Medulla oblongata (tissue), 1 donor: ENCODE data around the gene TTC32.
A peak's percentile ranks its signal among the peaks of the same experiment; 100 is the strongest.
"Not testable (repeated sequence)": the region's sequence is repeated elsewhere in the genome, so short reads cannot be mapped to it uniquely, and the experiment has no call there.

Experiments used
- DNase-seq: peaks from one replicate; pipeline ENCODE4 v3.0.0-alpha.2; 2015; ENCODE audit errors: extremely low spot score

TTC32 gene

GRCh38 chr2:19901442-19902215 lies at the start of gene TTC32:
Gene TTC32, minus strand, starts transcription at chr2:19901983. Its CDS starts 129 bp downstream, at chr2:19901854.
- DNase-seq: peak; percentile 94

DNA sequence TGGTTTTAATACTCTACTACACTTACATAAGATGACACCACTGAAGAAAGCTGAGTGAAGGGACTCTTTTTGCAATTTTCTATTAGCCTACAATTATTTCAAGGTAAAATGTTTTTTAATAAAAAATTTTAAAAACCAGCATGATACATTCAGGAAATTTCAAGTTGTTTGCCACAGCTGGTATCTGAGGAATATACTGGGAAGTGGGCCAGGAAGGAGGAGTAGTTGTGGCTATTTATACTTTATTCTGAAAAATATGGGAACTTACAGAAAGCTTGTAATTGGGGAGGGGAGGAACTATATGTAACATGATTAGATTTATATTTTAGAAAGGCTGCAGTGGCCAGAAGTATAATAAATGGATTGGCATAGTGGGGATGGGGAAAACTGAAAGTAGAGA lies 47.3 kb upstream of the TTC32 start:
- no peak for DNase-seq

DNA sequence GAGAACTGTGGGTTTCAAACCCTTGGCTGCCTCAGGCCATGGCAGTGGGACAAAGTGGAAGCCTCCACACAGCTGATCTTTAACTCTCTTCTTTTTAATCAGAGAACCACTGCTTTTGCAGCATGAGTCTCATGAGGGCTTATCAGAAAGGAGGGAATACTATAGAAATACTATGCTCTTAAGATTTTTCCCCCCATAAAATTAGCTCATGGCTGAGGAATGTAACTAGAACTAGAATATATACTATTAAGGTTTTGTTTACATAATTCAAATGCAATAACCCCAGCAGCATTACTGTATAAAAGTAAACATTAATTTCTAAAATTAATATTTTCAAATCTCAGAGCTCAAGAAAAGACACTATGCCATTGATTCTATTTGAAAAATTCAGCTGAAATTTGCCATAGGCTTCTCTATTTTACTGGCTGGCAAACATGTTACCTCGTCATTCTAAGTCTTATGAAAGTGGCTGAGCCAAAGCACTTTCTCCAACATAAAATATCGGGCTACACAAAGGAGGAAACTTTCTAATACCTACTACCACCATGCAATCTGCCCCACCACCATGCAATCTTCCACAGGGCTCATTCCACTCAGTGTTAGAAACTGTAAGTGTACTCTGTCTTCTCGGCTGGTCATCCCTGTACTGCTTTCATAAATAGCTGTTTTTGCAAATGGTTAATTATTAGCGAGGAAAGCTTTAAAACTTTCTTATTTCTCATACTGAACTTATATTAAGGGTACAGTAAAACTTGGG lies 45.6 kb upstream of the TTC32 start:
- no peak for DNase-seq

GRCh38 chr2:19944205-19944845 lies 42.5 kb upstream of the TTC32 start:
- no peak for DNase-seq

GRCh38 chr2:19943189-19943588 lies 41.4 kb upstream of the TTC32 start:
- no peak for DNase-seq

- no peak for DNase-seq
These were observed 40.4 kb upstream of the TTC32 start for GRCh38 chr2:19942199-19942598.

DNA sequence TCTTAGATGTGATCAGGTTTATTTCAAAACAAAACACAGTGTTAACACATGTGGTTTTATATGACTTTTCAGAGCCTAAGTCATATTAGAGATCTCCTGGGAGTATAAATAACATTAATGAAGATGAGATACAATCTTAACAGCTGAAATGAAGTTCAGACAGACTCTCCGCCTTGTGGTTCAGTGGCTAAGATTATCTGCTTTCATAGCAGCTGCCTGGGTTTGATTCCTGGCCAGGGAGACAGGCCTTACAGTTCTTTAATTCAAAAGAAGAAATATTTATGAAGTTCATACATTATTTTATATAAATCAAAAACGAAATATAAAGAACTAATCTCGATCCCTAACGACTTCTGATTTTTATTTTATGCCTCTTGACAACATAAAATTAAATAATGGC lies 35.2 kb upstream of the TTC32 start:
- DNase-seq: no peak

GRCh38 chr2:19936203-19936602 lies 34.4 kb upstream of the TTC32 start:
- no peak for DNase-seq

DNA sequence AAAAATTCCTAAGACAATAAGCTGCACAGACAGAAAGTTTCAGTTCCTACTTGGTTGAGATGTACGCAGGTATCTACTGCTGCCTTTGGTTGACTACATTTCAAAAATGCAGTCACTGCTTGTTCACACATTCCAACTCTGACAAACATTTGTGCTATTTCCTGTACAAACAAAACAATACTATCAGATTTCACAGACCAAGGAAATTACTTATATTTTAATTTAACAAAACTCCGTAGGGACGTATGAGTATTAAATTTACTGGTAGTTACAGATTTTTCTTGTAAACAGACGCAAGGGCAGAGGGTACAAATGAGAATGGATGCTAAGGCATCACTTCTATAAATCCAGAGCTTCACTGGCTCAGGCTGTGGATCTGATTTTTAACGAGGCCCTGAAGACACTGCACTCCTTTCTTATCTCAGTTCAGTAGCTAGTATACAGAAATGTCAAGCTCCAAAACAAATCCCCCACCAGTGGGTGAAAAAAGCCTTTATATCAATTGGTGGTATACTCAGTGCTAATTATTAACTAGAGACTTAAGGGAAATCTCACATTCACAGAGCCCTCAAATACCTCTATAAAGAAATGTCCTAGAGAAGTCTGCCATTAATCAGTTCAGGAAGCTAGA lies 31.7 kb upstream of the TTC32 start:
- DNase-seq: no peak

- no peak for DNase-seq
These were observed 31.1 kb upstream of the TTC32 start for GRCh38 chr2:19932928-19933327.

- DNase-seq: no peak
These were observed 27.4 kb upstream of the TTC32 start for GRCh38 chr2:19929226-19929625.

- DNase-seq: not testable (repeated sequence)
These were observed 26.0 kb upstream of the TTC32 start for GRCh38 chr2:19927816-19928215.

DNA sequence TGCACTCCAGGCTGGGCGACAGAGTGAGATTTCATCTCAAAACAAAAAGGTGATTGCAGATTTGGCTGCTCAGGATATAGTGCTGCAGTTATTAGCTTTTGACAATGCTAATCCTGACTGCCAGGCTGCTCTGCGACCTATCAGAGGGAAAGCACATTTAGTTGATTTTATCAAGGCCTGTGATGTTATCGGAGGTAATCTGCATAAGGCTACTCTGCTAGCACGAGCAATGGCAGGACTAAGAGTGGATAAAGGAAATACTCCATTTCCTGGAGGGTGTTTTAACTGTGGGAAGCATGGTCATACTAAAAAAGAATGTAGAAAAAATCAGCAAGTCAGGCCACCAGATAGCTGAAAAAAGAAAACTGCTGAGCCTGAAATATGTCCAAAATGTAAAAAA lies 22.7 kb upstream of the TTC32 start:
- not testable (repeated sequence) for DNase-seq

DNA sequence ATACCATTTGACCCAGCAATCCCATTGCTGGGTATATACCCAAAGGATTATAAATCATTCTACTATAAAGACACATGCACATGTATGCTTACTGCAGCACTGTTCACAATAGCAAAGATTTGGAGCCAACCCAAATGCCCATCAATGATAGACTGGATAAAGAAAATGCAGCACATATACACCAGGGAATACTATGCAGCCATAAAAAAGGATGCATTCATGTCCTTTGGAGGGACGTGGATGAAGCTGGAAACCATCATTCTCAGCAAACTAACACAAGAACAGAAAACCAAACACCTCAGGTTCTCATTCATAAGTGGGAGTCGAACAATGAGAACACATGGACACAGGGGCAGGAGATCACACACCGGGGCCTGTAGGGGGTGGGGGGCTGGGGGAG lies 20.4 kb upstream of the TTC32 start:
- not testable (repeated sequence) for DNase-seq

GRCh38 chr2:19916385-19916950 lies 14.7 kb upstream of the TTC32 start:
- no peak for DNase-seq

DNA sequence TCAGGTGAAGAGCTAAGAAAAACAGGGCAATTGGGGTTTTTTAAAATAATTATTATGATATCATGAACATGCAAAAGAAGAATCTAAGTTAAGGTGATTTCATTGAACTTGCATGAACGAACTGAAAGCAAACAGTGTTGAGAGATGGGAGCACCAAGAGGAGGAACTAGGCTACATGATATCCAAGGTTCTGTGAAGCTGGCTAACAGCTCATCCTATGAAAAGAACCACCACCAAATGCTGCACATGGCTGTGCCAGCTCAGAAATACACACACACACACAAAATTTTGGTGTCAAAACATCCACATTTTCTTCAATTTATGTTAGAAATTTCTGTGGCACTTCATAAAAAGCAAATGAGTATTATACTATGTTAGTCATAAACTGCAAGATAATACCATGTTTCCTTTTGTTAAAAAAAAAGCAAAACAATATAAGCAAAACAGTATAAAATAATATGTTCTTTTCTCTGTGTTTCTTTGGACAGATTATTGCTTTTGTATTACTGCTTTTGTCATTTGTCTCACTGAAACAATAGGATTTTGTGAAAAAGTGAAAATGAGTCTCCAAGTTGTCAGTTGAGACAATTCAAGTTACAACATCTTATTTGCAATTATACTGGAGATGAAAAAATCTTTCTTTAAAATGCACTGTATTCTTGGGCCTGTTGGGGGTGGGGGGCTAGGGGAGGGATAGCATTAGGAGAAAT lies 12.6 kb upstream of the TTC32 start:
- peak; percentile 27 for DNase-seq

- no peak for DNase-seq
These were observed 10.2 kb upstream of the TTC32 start for GRCh38 chr2:19911808-19912509.

DNA sequence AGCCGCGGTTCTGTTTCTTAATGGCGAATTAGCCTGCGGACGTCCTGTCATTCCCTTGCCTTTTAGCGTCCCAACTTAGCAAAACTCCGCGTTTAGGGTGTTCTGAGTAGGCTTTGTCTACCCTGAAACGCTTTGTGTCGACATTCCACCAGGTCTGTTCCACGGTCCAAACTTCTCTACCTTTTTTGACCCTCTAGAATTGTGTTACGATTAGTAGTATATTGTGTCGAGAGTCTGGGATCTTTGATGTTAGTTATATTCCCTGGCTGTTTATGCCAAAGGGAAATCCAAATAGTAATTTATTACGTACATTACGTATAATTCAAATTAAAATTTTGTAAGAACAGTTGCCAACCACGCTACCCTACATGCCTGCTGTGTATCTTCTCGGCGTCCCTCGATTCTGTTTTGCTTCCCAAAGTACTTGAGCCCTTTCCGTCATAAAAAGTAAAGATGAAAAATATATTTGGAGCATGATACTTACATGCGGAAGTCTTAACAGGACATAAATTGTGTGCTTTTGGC lies 495 bp upstream of the TTC32 start:
- peak; percentile 27 for DNase-seq

GRCh38 chr2:19900931-19901441 lies 797 bp downstream of the TTC32 start:
- DNase-seq: peak; percentile 52
